ENCODE measurements around the gene DYNLT4.
"Not testable (repeated sequence)": the region's sequence is repeated elsewhere in the genome, so short reads cannot be mapped to it uniquely, and the experiment has no call there.

The DYNLT4 gene

GRCh38 chr1:44786841-44787426 is 20.2 kb downstream of the DYNLT4 start:
- DNase-seq: no peak

- no peak for DNase-seq
Measured at GRCh38 chr1:44786138-44786840, 20.9 kb downstream of the DYNLT4 start.

GRCh38 chr1:44785501-44786137 is 21.5 kb downstream of the DYNLT4 start:
- DNase-seq: no peak

- no peak for DNase-seq
Measured at GRCh38 chr1:44785029-44785380, 22.1 kb downstream of the DYNLT4 start.

GRCh38 chr1:44784094-44785028 is 22.8 kb downstream of the DYNLT4 start:
- DNase-seq: no peak

GRCh38 chr1:44783697-44784093 is 23.5 kb downstream of the DYNLT4 start:
- DNase-seq: no peak

GRCh38 chr1:44780583-44781121 is 26.5 kb downstream of the DYNLT4 start:
- DNase-seq: no peak

GRCh38 chr1:44778705-44779576 is 28.2 kb downstream of the DYNLT4 start:
- DNase-seq: no peak

GRCh38 chr1:44777969-44778635 is 29.0 kb downstream of the DYNLT4 start:
- no peak for DNase-seq

GRCh38 chr1:44777547-44777946 is 29.6 kb downstream of the DYNLT4 start:
- DNase-seq: no peak

GRCh38 chr1:44776730-44777068 is 30.5 kb downstream of the DYNLT4 start:
- DNase-seq: no peak

- no peak for DNase-seq
Measured at GRCh38 chr1:44775930-44776729, 31.0 kb downstream of the DYNLT4 start.

- peak; percentile 93 for DNase-seq
Measured at GRCh38 chr1:44775078-44775929, 31.8 kb downstream of the DYNLT4 start, which contains the start of gene RPS8. Gene RPS8, plus strand, starts transcription at chr1:44775540. Its CDS starts 57 bp downstream, at chr1:44775597.

- DNase-seq: not testable (repeated sequence)
Measured at GRCh38 chr1:44766421-44766820, 40.7 kb downstream of the DYNLT4 start.

- DNase-seq: no peak
Measured at GRCh38 chr1:44760876-44761275, 46.3 kb downstream of the DYNLT4 start.

GRCh38 chr1:44759077-44759476 is 48.1 kb downstream of the DYNLT4 start:
- no peak for DNase-seq

- DNase-seq: no peak
Measured at GRCh38 chr1:44757420-44757819, 49.7 kb downstream of the DYNLT4 start.
